BJ (cell line): ENCODE measurements around the gene ARHGAP11B.
"Not testable (repeated sequence)": the region's sequence is repeated elsewhere in the genome, so short reads cannot be mapped to it uniquely, and the experiment has no call there.

Experiments
- CTCF ChIA-PET: fragments of 350-600 bp; formaldehyde crosslinking; extraction: SDS; loops from one replicate; lab custom pipeline; 2021; ENCODE audit warnings: antibody characterized with exemption, inconsistent platforms; lab: Yijun Ruan, JAX
- POLR2A ChIA-PET: fragments of 300-600 bp; sonication (Branson Sonifier 250); formaldehyde crosslinking; extraction: SDS; loops from one replicate; lab custom pipeline; 2021; ENCODE audit warnings: antibody characterized with exemption; lab: Charles Lee
- DNase-seq: peaks from one replicate; pipeline ENCODE4 v3.0.0-alpha.2; 2011; ENCODE audit warnings: low read depth
- H3K27me3 ChIP-seq: 2 replicates; pipeline ENCODE4 v1.6.0; 2011; ENCODE audit warnings: low read length; ENCODE audit not compliant: control insufficient read depth, insufficient read depth
- H3K36me3 ChIP-seq: 2 replicates; pipeline ENCODE4 v1.5.1; 2011; ENCODE audit warnings: low read length; ENCODE audit not compliant: control insufficient read depth, insufficient read depth
- H3K4me3 ChIP-seq: 2 replicates; pipeline ENCODE4 v1.5.1; 2011; ENCODE audit warnings: low read depth, mild to moderate bottlenecking, control low read depth, low read length
- TF ChIP-seq, protein P1 (sequence below): IDR thresholded peaks from 2 replicates; pipeline ENCODE4 v1.5.1; 2011; ENCODE audit warnings: low read depth, mild to moderate bottlenecking, control low read depth, inconsistent platforms, low read length, moderate library complexity; ENCODE audit not compliant: insufficient read depth

The ARHGAP11B gene

GRCh38 chr15:30625436-30626193, at the start of gene ARHGAP11B:
Gene ARHGAP11B, plus strand, starts transcription at chr15:30626128.
- H3K36me3 ChIP-seq, POLR2A ChIA-PET, CTCF ChIA-PET, H3K27me3 ChIP-seq: not testable (repeated sequence)
- DNase-seq = peak; percentile 75
- H3K4me3 ChIP-seq = peak within 1 kb of the TSS; percentile 63

DNA sequence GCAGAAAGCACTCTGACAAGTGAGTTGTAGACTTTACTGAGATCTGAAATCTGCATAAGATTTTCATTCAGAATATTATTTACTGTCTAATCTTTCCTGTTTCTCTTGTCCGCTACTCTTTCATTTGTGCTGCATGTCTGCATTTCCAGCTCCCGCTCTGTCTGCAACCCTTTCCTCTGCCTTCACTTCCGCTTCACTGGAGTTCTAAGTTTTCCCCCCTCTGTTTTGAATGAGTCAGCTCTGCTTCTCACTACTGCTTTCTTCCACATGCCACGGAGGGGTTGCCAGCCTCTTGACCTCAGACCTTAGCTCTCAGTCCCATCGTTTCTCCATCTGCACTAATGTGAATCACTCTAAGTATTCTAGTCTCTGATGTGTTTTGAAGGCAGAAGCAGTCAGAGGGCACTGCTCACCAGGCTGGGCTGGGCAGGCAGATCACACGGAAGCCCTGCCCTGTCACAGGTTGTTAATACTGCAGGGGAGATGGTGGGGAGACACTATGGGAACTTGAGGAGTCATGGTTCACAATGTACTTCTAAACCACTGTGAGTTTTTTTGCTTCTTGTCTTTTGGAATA, 46.4 kb upstream of the ARHGAP11B start:
- DNase-seq, POLR2A ChIA-PET, H3K27me3 ChIP-seq, H3K36me3 ChIP-seq, CTCF ChIA-PET, H3K4me3 ChIP-seq: not testable (repeated sequence)

- not testable (repeated sequence) for H3K4me3 ChIP-seq, DNase-seq
Measured at GRCh38 chr15:30580716-30581115, 45.2 kb upstream of the ARHGAP11B start.

DNA sequence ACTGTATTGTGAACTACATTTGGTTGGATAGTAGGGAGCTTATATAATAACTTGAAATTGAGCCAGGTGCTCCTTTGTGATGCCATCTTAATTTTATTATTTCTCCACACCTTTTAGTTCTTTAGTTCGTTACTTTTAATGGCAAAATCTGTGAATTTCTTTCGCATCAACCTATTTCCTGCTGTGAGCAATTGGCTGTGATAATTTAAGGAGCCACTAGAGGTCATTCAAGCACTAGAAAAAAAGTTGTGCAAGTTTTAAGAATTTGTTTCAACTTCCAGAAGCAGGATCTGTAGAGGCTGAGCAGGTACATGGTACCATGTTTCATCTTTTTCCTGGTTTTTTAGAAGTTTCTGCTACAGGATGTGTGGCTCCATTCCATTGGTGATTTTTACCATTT, 27.0 kb upstream of the ARHGAP11B start:
- POLR2A ChIA-PET, H3K27me3 ChIP-seq, DNase-seq, H3K4me3 ChIP-seq, CTCF ChIA-PET, H3K36me3 ChIP-seq: not testable (repeated sequence)

More at GRCh38 chr15:30580716-30581115, 45.2 kb upstream of the ARHGAP11B start:
- POLR2A ChIA-PET, H3K36me3 ChIP-seq, CTCF ChIA-PET, H3K27me3 ChIP-seq: not testable (repeated sequence)

- CTCF ChIA-PET, H3K27me3 ChIP-seq, DNase-seq, H3K4me3 ChIP-seq, H3K36me3 ChIP-seq, POLR2A ChIA-PET: not testable (repeated sequence)
Measured at GRCh38 chr15:30603796-30604195, 22.1 kb upstream of the ARHGAP11B start, which contains the start of gene GOLGA8H. Gene GOLGA8H, plus strand, starts transcription at chr15:30604028. Its CDS starts 98 bp downstream, at chr15:30604126.

- H3K27me3 ChIP-seq, H3K36me3 ChIP-seq, H3K4me3 ChIP-seq, CTCF ChIA-PET, DNase-seq, POLR2A ChIA-PET: not testable (repeated sequence)
Measured at GRCh38 chr15:30612271-30612670, 13.7 kb upstream of the ARHGAP11B start.

DNA sequence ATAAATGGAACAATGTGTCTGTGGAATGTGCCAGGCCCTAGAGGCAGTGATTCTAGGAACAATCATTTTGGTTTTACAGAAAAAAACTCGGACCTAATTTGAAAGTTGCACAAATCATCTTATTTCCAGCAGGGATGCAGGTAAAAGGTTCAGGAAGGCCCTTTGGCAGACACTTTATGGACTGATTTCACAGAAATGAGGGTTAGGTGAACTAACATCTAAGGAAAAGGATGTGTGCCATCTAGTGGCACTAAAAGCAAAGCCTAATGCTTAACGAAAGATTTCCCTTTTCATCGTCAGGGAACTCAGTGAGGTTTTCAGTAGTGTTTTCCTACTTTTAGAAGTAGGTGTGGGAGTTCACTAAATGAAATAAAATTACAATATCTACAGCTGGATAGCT, 4.6 kb upstream of the ARHGAP11B start:
- TF ChIP-seq, protein P1, sequence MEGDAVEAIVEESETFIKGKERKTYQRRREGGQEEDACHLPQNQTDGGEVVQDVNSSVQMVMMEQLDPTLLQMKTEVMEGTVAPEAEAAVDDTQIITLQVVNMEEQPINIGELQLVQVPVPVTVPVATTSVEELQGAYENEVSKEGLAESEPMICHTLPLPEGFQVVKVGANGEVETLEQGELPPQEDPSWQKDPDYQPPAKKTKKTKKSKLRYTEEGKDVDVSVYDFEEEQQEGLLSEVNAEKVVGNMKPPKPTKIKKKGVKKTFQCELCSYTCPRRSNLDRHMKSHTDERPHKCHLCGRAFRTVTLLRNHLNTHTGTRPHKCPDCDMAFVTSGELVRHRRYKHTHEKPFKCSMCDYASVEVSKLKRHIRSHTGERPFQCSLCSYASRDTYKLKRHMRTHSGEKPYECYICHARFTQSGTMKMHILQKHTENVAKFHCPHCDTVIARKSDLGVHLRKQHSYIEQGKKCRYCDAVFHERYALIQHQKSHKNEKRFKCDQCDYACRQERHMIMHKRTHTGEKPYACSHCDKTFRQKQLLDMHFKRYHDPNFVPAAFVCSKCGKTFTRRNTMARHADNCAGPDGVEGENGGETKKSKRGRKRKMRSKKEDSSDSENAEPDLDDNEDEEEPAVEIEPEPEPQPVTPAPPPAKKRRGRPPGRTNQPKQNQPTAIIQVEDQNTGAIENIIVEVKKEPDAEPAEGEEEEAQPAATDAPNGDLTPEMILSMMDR = 0 out of 2 replicates have a peak, but pooled peaks have one; percentile 1
- H3K4me3 ChIP-seq, CTCF ChIA-PET, H3K27me3 ChIP-seq, POLR2A ChIA-PET, DNase-seq, H3K36me3 ChIP-seq: not testable (repeated sequence)

- POLR2A ChIA-PET, DNase-seq, H3K36me3 ChIP-seq, CTCF ChIA-PET, H3K27me3 ChIP-seq: not testable (repeated sequence)
- peak overlapping the region; percentile 63 for H3K4me3 ChIP-seq
Measured at GRCh38 chr15:30626194-30626565, 252 bp downstream of the ARHGAP11B start.

DNA sequence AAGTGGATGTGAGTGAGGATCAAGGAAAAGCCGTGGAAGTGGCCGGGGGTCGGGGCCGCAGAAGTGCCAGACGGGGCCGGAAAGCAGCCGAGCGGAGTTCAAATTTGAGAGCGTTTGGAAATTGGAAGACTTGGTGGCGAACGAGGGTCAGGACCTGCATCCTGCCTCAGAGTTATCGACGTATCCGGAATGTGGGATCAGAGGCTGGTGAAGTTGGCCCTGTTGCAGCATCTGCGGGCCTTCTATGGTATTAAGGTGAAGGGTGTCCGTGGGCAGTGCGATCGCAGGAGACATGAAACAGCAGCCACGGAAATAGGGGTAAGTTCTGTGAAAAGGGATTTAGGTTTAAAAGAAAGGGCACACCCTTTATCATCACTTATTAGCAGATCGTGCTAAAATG, 704 bp downstream of the ARHGAP11B start:
- CTCF ChIA-PET, POLR2A ChIA-PET, H3K27me3 ChIP-seq, DNase-seq, H3K36me3 ChIP-seq: not testable (repeated sequence)
- peak overlapping the region; percentile 63 for H3K4me3 ChIP-seq
